Measurements from ENCODE around the gene ADAP2.
"Not testable (repeated sequence)": the region's sequence is repeated elsewhere in the genome, so short reads cannot be mapped to it uniquely, and the experiment has no call there.

The ADAP2 gene

DNA sequence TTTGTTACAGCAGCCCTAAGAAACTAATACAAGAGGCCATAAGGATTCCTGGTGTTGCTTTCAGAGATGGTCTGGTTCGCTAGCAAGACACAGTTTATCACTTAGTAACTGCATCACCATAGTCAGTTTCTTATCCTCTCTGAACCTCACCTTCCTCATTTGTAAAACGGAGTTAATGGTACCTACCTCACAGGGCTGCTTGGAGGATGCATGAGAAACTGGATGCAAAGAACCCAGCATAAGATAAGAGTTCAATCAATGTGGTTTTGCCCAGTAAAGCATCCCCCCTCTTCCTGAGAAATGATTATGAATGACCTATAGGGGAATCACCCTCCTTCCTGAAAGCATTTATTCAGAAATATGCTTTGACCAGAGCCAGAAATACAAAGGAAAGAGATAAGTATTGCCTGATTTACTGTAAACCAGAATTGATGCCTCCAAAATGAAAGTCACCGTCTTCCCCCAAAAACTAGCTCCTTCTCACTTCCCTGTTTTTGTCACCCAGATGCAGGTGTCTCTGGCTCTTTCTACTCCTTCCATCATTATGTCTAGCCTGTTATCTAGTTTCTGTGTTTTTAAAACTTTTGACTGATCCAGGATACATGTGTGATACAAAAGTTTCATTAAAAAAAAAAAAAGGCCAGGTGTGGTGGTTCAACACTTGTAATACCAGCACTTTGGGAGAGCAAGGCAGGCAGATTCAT lies 12.9 kb upstream of the ADAP2 start:
- H3K4me3 ChIP-seq (ENCODE audit: control insufficient read depth, low read depth, low read length) = no peak overlapping the region
- DNase-seq (ENCODE audit: low read depth) = no peak
- no peak for TF ChIP-seq CTCF (IDR thresholded peaks at IDR 0.05; ENCODE audit: control insufficient read depth, insufficient read depth, low read depth, low read length, missing control alignments)

- not testable (repeated sequence) for DNase-seq (ENCODE audit: low read depth); H3K4me3 ChIP-seq (ENCODE audit: control insufficient read depth, low read depth, low read length)
These were observed 11.6 kb upstream of the ADAP2 start for GRCh38 chr17:30910151-30910550.

GRCh38 chr17:30913955-30914354 lies 7.8 kb upstream of the ADAP2 start:
- DNase-seq (ENCODE audit: low read depth) = no peak
- TF ChIP-seq CTCF (IDR thresholded peaks at IDR 0.05; ENCODE audit: control insufficient read depth, insufficient read depth, low read depth, low read length, missing control alignments) = no peak

GRCh38 chr17:30915833-30916611 lies 5.7 kb upstream of the ADAP2 start:
- DNase-seq (ENCODE audit: low read depth) = no peak
- TF ChIP-seq CTCF (IDR thresholded peaks at IDR 0.05; ENCODE audit: control insufficient read depth, insufficient read depth, low read depth, low read length, missing control alignments) = no peak
- H3K4me3 ChIP-seq (ENCODE audit: control insufficient read depth, low read depth, low read length) = no peak overlapping the region

More at GRCh38 chr17:30913955-30914354, 7.8 kb upstream of the ADAP2 start:
- H3K4me3 ChIP-seq (ENCODE audit: control insufficient read depth, low read depth, low read length) = no peak overlapping the region

GRCh38 chr17:30917050-30917449 lies 4.7 kb upstream of the ADAP2 start:
- TF ChIP-seq CTCF (IDR thresholded peaks at IDR 0.05; ENCODE audit: control insufficient read depth, insufficient read depth, low read depth, low read length, missing control alignments) = no peak
- H3K4me3 ChIP-seq (ENCODE audit: control insufficient read depth, low read depth, low read length) = no peak overlapping the region
- no peak for DNase-seq (ENCODE audit: low read depth)

DNA sequence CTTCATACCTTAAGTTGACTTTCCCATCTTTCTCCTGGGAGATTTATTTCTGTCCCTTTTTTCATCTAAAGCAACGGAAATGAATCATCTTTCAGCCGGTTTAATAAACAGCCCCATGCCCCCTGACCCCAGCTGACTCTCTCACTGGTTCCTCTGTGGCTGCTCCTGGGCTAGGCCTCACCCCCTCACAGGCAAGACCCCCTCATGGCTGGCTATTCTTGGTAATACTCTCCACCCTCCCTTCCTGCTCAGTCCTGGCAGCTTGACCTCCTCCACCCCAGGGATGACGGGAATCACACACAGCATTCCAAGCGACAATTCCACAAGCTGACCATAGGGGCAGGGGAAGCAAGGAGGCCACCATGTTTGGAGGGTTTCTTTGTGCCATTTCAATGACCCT lies 1.5 kb upstream of the ADAP2 start:
- TF ChIP-seq CTCF (IDR thresholded peaks at IDR 0.05; ENCODE audit: control insufficient read depth, insufficient read depth, low read depth, low read length, missing control alignments) = no peak
- no peak for DNase-seq (ENCODE audit: low read depth)
- H3K4me3 ChIP-seq (ENCODE audit: control insufficient read depth, low read depth, low read length) = no peak overlapping the region

Data from AG09309 (cell line).